Measurements from ENCODE around the gene DNAH11.

GRCh38 chr7:21548491-21548890 is 5.7 kb downstream of the DNAH11 start:
- TF ChIP-seq CTCF (conservative IDR thresholded peaks at IDR 0.05; ENCODE audit: low read depth, low read length) (no peak), CHD1 (IDR thresholded peaks at IDR 0.05; ENCODE audit: low read depth, low read length) (no peak), USF2 (IDR thresholded peaks at IDR 0.05; ENCODE audit: low read depth, low read length) (no peak), MXI1 (IDR thresholded peaks at IDR 0.05; ENCODE audit: borderline replicate concordance, low read depth, low read length) (no peak), CEBPB (IDR thresholded peaks at IDR 0.05; ENCODE audit: low read depth, low read length) (no peak), POLR2A (IDR thresholded peaks at IDR 0.05; ENCODE audit: low read depth, low read length) (no peak)

Data from IMR-90 (cell line).